Measurements from ENCODE around the gene ACTN4. TPM values are rescaled to one million over a fixed set of nuclear protein-coding genes. Genes with fewer than 3 reads are reported as not detected.

The ACTN4 gene
- total and polyA plus RNA-seq, 10 of the 15 experiments (the other 5 are each of a cell fraction or from before 2014, with no cell fraction given) = 2.4 to 293 (median 72.5) TPM

GRCh38 chr19:38740932-38741331 is 93.5 kb downstream of the ACTN4 start:
- ChIA-PET CTCF (interaction anchor here (1.5 kb wide), 1 partner anchor 29 kb away, joined by 4 read pairs; no protein-coding TSS in a partner anchor), POLR2A (no interaction called here), SMC1A (ENCODE audit: uncharacterized antibody, unreplicated experiment) (no interaction called here), RAD21 (ENCODE audit: unreplicated experiment) (no interaction called here)
- Histone ChIP-seq H3K4me3 (no peak overlapping the region), H3K27ac (ENCODE audit: control insufficient read depth, insufficient read depth) (no peak overlapping the region), H3K36me3 (ENCODE audit: control insufficient read depth in 2 of 2, insufficient read depth in 2 of 2, low read length in 1 of 2) (no peaks in the 10 kb centered on the region), H4K20me1 (ENCODE audit: control insufficient read depth, insufficient read depth) (no peaks in the 10 kb centered on the region), H3K4me1 (ENCODE audit: control insufficient read depth, insufficient read depth, low read length) (peaks cover 3% of the 10 kb centered on the region), H3K9ac (ENCODE audit: control insufficient read depth, insufficient read depth, low read length) (no peak overlapping the region), H3K4me2 (ENCODE audit: control insufficient read depth, insufficient read depth) (no peak overlapping the region), H3K9me3 (replicated peaks; ENCODE audit: control insufficient read depth, insufficient read depth, low read length) (no peaks in the 10 kb centered on the region), H3K27me3 (replicated peaks in 1 of 2; ENCODE audit: control insufficient read depth in 2 of 2, insufficient read depth in 2 of 2, low read length in 1 of 2) (no peaks in the 10 kb centered on the region), H2AFZ (ENCODE audit: control insufficient read depth, low read depth, low read length) (no peak overlapping the region), H3K79me2 (ENCODE audit: control insufficient read depth, insufficient read depth, low read length) (no peaks in the 10 kb centered on the region)
- intact Hi-C loops (cut with micrococcal nuclease; ENCODE audit: unreplicated experiment) = no loop called here
- ATAC-seq = no peak
- WGBS (ENCODE audit: insufficient coverage, insufficient replicate concordance, low lambda C conversion rate, missing lambda C conversion rate) = 41% methylated on average over 2 of the region's 2 CpGs
- in situ Hi-C loops (cut with MboI) = no loop called here
- no peak for TF ChIP-seq CREB1 (IDR thresholded peaks at IDR 0.05; ENCODE audit: low read depth)
- no peak for TF ChIP-seq ETV6 (conservative IDR thresholded peaks at IDR 0.05 in 1 of 2, IDR thresholded peaks at IDR 0.05 in 1 of 2; ENCODE audit: borderline replicate concordance in 1 of 2, low read depth in 1 of 2)
- no peak for TF ChIP-seq MYB (IDR thresholded peaks at IDR 0.05; ENCODE audit: borderline replicate concordance, low read depth, low read length)
- TF ChIP-seq ZNF687 (IDR thresholded peaks at IDR 0.05) = no peak
- no peak for TF ChIP-seq RFX5 (IDR thresholded peaks at IDR 0.05; ENCODE audit: low read depth, low read length)
- no peak for DNase-seq (ENCODE audit: low read depth, low spot score)
- FAIRE-seq = no peak
- BruUV-seq (replicated peaks) = no TSS peak

All from GM12878 (cell line).